ENCODE measurements around the gene GGA1. TPM values are rescaled to one million over a fixed set of nuclear protein-coding genes. Genes with fewer than 3 reads are reported as not detected.

Gene GGA1
- total RNA-seq, 1 experiment from 2014 or later: 99.2 TPM

- Histone ChIP-seq H3F3A (ENCODE audit: insufficient read depth, low read depth) (peaks cover 34% of the 10 kb centered on the region), H3K4me2 (peak within 1 kb of the TSS; percentile 85), H3K9me2 (ENCODE audit: insufficient read depth) (no peaks in the 10 kb centered on the region), H3K9me3 (ENCODE audit: insufficient read depth, low read depth) (no peaks in the 10 kb centered on the region), H3K36me3 (ENCODE audit: low read depth) (peaks cover 6% of the 10 kb centered on the region; the same call in 1 of the 2 replicates), H3K27me3 (ENCODE audit: insufficient read depth, low read depth) (no peaks in the 10 kb centered on the region), H3K4me1 (replicated peaks; ENCODE audit: insufficient read depth) (peaks cover 43% of the 10 kb centered on the region), H2AFZ (peak within 1 kb of the TSS; percentile 56), H3K4me3 (peak within 1 kb of the TSS; percentile 95), H4K20me1 (ENCODE audit: insufficient read depth) (peaks cover 16% of the 10 kb centered on the region), H3K79me2 (ENCODE audit: low read depth) (peaks cover 46% of the 10 kb centered on the region), H3K27ac (peak within 1 kb of the TSS; percentile 82)
- POLR2A ChIA-PET (ENCODE audit: unreplicated experiment): interaction anchor here (0.6 to 0.7 kb wide), 5 partner anchors 14 to 108 kb away, joined by 4 to 15 read pairs (median 9); no protein-coding TSS in a partner anchor
- DNase-seq: peak; percentile 70 to 74
- BruUV-seq (replicated peaks): TSS peak; percentile 74
- intact Hi-C loops (cut with micrococcal nuclease; ENCODE audit: unreplicated experiment): no loop called here
- CTCF ChIA-PET: interaction anchor here (0.6 to 0.9 kb wide), 5 partner anchors 11 to 247 kb away, joined by 3 to 18 read pairs (median 5); partner anchors contain the start of genes GCAT and GGA1
- TF ChIP-seq CTCF (conservative IDR thresholded peaks at IDR 0.05): no peak
- no peak for TF ChIP-seq EZH2 (IDR thresholded peaks at IDR 0.05; ENCODE audit: low read depth)
These were observed 48.6 kb upstream of the GGA1 start, which contains the start of gene CDC42EP1 for GRCh38 chr22:37559901-37560607. Gene CDC42EP1 (plus strand): TSS chr22:37560480. CDS start chr22:37566350, 5,870 bp downstream.

- Histone ChIP-seq H3K4me2 (peak overlapping the region; percentile 85), H3K4me1 (replicated peaks; ENCODE audit: insufficient read depth) (peaks cover 50% of the 10 kb centered on the region), H3K27me3 (ENCODE audit: insufficient read depth, low read depth) (no peaks in the 10 kb centered on the region), H4K20me1 (ENCODE audit: insufficient read depth) (peaks cover 23% of the 10 kb centered on the region), H2AFZ (peak overlapping the region; percentile 54), H3K4me3 (peak overlapping the region; percentile 95), H3K36me3 (ENCODE audit: low read depth) (peaks cover 6% of the 10 kb centered on the region; the same call in 1 of the 2 replicates), H3K27ac (peak overlapping the region; percentile 82), H3K9me2 (ENCODE audit: insufficient read depth) (no peaks in the 10 kb centered on the region), H3F3A (ENCODE audit: insufficient read depth, low read depth) (peaks cover 39% of the 10 kb centered on the region), H3K9me3 (ENCODE audit: insufficient read depth, low read depth) (no peaks in the 10 kb centered on the region), H3K79me2 (ENCODE audit: low read depth) (peaks cover 53% of the 10 kb centered on the region)
- ChIA-PET CTCF (interaction anchor here (0.7 to 3.7 kb wide), 3 partner anchors 14 to 73 kb away, joined by 8 to 18 read pairs (median 14); no protein-coding TSS in a partner anchor), POLR2A (ENCODE audit: unreplicated experiment) (no interaction called here)
- BruUV-seq (replicated peaks): no TSS peak
- TF ChIP-seq EZH2 (IDR thresholded peaks at IDR 0.05; ENCODE audit: low read depth) (no peak), CTCF (conservative IDR thresholded peaks at IDR 0.05) (no peak)
- peak in 1 of 2 experiments; percentile 47 for DNase-seq
- intact Hi-C loops (cut with micrococcal nuclease; ENCODE audit: unreplicated experiment): loop anchor here (1.0 kb wide), 1 partner anchor 13 kb away; no protein-coding TSS in a partner anchor
These were observed 47.9 kb upstream of the GGA1 start for GRCh38 chr22:37560608-37561211.

Data from PC-9 (cell line).